K562 (cell line): ENCODE results near the gene IL5. TPM values are rescaled to one million over a fixed set of nuclear protein-coding genes. Genes with fewer than 3 reads are reported as not detected.

ENCODE experiments used
- ATAC-seq: fragments of 200-7000 bp; cut with Tn5 transposase; 3 replicates; pipeline ENCODE4 v1.9.1; 2020; ENCODE audit warnings: moderate library complexity
- BruUV-seq: library from RNA; stranded (reverse); fragments of 400-500 nt; replicated peaks from 2 replicates; lab custom pipeline; 2021; lab: Mats Ljungman, UMichigan
- CTCF ChIA-PET: fragments of 300-600 bp; formaldehyde crosslinking; extraction: SDS; loops from one replicate; lab custom pipeline; 2021; ENCODE audit warnings: low intra/inter-chr PET ratio; lab: Yijun Ruan, JAX
- POLR2A ChIA-PET: fragments of 300-600, 350-650 bp; sonication (Branson Sonifier 250); formaldehyde crosslinking; extraction: SDS; loops from one replicate; lab custom pipeline; 2021; ENCODE audit warnings: antibody characterized with exemption, inconsistent platforms; lab: Yijun Ruan, JAX
- DNase-seq, 4 experiments: peaks; one replicate each; pipeline versions ENCODE4 v3.0.0 to v3.0.0-alpha.2; 2011 to 2018; ENCODE audit warnings: low spot score in 3 of 4, mixed read lengths in 3 of 4; ENCODE audit errors: extremely low read depth in 1 of 4
- FAIRE-seq: peaks from 2 replicates; lab custom pipeline; 2011; peaks lifted over from hg19 to GRCh38; lab: Jason Lieb, UNC
- H2AFZ ChIP-seq: 2 replicates; pipeline ENCODE4 v1.6.0; 2011; ENCODE audit warnings: low read depth, low read length, control low read depth, inconsistent platforms
- H3K27ac ChIP-seq: fragments of 200-600 bp; 3 replicates; pipeline ENCODE4 v1.8.0; 2011; ENCODE audit warnings: low read depth, mild to moderate bottlenecking, control low read depth, inconsistent platforms, low read length, moderate library complexity, mixed read lengths; ENCODE audit errors: extremely low read depth
- H3K27me3 ChIP-seq, 2 experiments: fragments of 300-600 bp in 1 of 2; 2 replicates in 1 of 2; 3 replicates in 1 of 2; pipeline versions ENCODE4 v1.6.0 to v1.8.0; 2011; ENCODE audit warnings: inconsistent platforms in 2 of 2, low read length in 2 of 2, mild to moderate bottlenecking in 1 of 2, mixed read lengths in 1 of 2, moderate library complexity in 1 of 2; ENCODE audit not compliant: control insufficient read depth in 2 of 2, insufficient read depth in 2 of 2
- H3K36me3 ChIP-seq: fragments of 300-600 bp; 3 replicates; pipeline ENCODE4 v1.8.0; 2011; ENCODE audit warnings: mild to moderate bottlenecking, low read length, inconsistent platforms; ENCODE audit not compliant: control insufficient read depth, insufficient read depth
- H3K4me1 ChIP-seq, 2 experiments: fragments of 200-600 bp in 1 of 2; replicated peaks in 1 of 2; 2 replicates in 1 of 2; 3 replicates in 1 of 2; pipeline versions ENCODE4 v1.5.1 to v1.8.0; 2011; ENCODE audit warnings: inconsistent platforms in 2 of 2, low read length in 2 of 2, mild to moderate bottlenecking in 1 of 2, mixed read lengths in 1 of 2, moderate library complexity in 1 of 2; ENCODE audit not compliant: control insufficient read depth in 2 of 2, insufficient read depth in 2 of 2
- H3K4me2 ChIP-seq: 2 replicates; pipeline ENCODE4 v1.6.1; 2011; ENCODE audit warnings: low read length, control low read depth, inconsistent platforms, mixed read lengths; ENCODE audit not compliant: insufficient read depth
- H3K4me3 ChIP-seq: fragments of 200-600 bp; sonication (generic), shearing (Covaris generic); 2 replicates; pipeline ENCODE4 v1.5.1; 2016; ENCODE audit warnings: control low read depth, inconsistent platforms
- H3K79me2 ChIP-seq: fragments of 200-600 bp; 3 replicates; pipeline ENCODE4 v1.8.0; 2011; ENCODE audit warnings: low read length, inconsistent platforms; ENCODE audit not compliant: control insufficient read depth, insufficient read depth
- H3K9ac ChIP-seq, 2 experiments: 2 replicates each; pipeline versions ENCODE4 v1.6.0 to v1.6.1; 2011; ENCODE audit warnings: low read depth in 2 of 2, low read length in 2 of 2, control low read depth in 1 of 2, inconsistent platforms in 1 of 2, mild to moderate bottlenecking in 1 of 2, mixed read lengths in 1 of 2; ENCODE audit not compliant: insufficient read depth in 1 of 2
- H3K9me1 ChIP-seq: one replicate; pipeline ENCODE4 v1.6.0; 2011; ENCODE audit warnings: inconsistent platforms, mild to moderate bottlenecking, low read length, moderate library complexity; ENCODE audit not compliant: control insufficient read depth, insufficient read depth
- H3K9me3 ChIP-seq: replicated peaks from 2 replicates; pipeline ENCODE4 v1.5.1; 2011; ENCODE audit warnings: low read depth, low read length, inconsistent platforms; ENCODE audit not compliant: control insufficient read depth, insufficient read depth
- H4K20me1 ChIP-seq: replicated peaks from 2 replicates; pipeline ENCODE4 v1.6.1; 2011; ENCODE audit warnings: low read length, inconsistent platforms, mixed read lengths; ENCODE audit not compliant: control insufficient read depth, insufficient read depth
- ARID1B ChIP-seq: fragments of 450-650 bp; IDR thresholded peaks from 2 replicates; pipeline ENCODE4 v1.6.1; 2016; ENCODE audit warnings: antibody characterized with exemption, mild to moderate bottlenecking, inconsistent platforms
- BRD9 ChIP-seq: fragments of 450-650 bp; IDR thresholded peaks from 2 replicates; pipeline ENCODE4 v1.6.1; 2018; ENCODE audit warnings: low read depth; ENCODE audit not compliant: partially characterized antibody
- DPF2 ChIP-seq: fragments of 450-650 bp; IDR thresholded peaks from 2 replicates; pipeline ENCODE4 v1.6.1; 2016
- ETV1 ChIP-seq: fragments of 450-650 bp; conservative IDR thresholded peaks from 2 replicates; pipeline ENCODE4 v1.6.1; 2016; ENCODE audit warnings: missing genetic modification characterization, control low read depth, low read depth, missing compliant biosample characterization
- HMG20B ChIP-seq: fragments of 250-450 bp; sonication (Bioruptor Pico); IDR thresholded peaks from 2 replicates; pipeline ENCODE4 v1.5.0; 2021; ENCODE audit warnings: mild to moderate bottlenecking
- ID3 ChIP-seq, 2 experiments: fragments of 250-450 bp in 1 of 2; fragments of 450-650 bp in 1 of 2; sonication (Bioruptor Pico) in 1 of 2; IDR thresholded peaks; 2 replicates each; pipeline versions ENCODE4 v1.6.1 to v1.8.0; 2016 to 2021; ENCODE audit warnings: mild to moderate bottlenecking in 2 of 2, moderate library complexity in 2 of 2, missing compliant biosample characterization in 1 of 2, missing genetic modification characterization in 1 of 2
- KHSRP ChIP-seq: fragments of 450-650 bp; IDR thresholded peaks from 2 replicates; pipeline ENCODE4 v1.6.1; 2017
- LARP7 ChIP-seq: fragments of 450-650 bp; IDR thresholded peaks from 2 replicates; pipeline ENCODE4 v1.6.1; 2016
- SMAD1 ChIP-seq: fragments of 150-350 bp; IDR thresholded peaks from 2 replicates; pipeline ENCODE4 v1.6.1; 2014; ENCODE audit warnings: low read length, low read depth; ENCODE audit not compliant: partially characterized antibody
- STAT6 ChIP-seq: sonication (generic); formaldehyde crosslinking; IDR thresholded peaks from 2 replicates; pipeline ENCODE4 v1.8.1; 2023; ENCODE audit warnings: mild to moderate bottlenecking, missing genetic modification reagents
- TGIF2 ChIP-seq: sonication (generic); formaldehyde crosslinking; IDR thresholded peaks from 2 replicates; pipeline ENCODE4 v1.8.1; 2022; ENCODE audit warnings: mild to moderate bottlenecking, missing genetic modification reagents, moderate library complexity
- ZBED1 ChIP-seq: IDR thresholded peaks from 2 replicates; pipeline ENCODE4 v1.6.1; 2014
- ZBTB11 ChIP-seq, 3 experiments: fragments of 200-800 bp in 1 of 3; fragments of 250-450 bp in 1 of 3; fragments of 450-650 bp in 1 of 3; sonication (Bioruptor Pico) in 1 of 3; sonication (Bioruptor generic) in 1 of 3; formaldehyde crosslinking in 1 of 3; IDR thresholded peaks; 2 replicates each; pipeline versions ENCODE4 v1.6.1 to v1.8.0; 2016 to 2022; ENCODE audit warnings: mild to moderate bottlenecking in 2 of 3, missing genetic modification characterization in 2 of 3, missing compliant biosample characterization in 1 of 3, moderate library complexity in 1 of 3
- ZNF232 ChIP-seq: sonication (generic); formaldehyde crosslinking; IDR thresholded peaks from 2 replicates; pipeline ENCODE4 v1.8.0; 2022; ENCODE audit warnings: mild to moderate bottlenecking, missing genetic modification reagents
- ZNF253 ChIP-seq: fragments of 250-450 bp; sonication (Bioruptor Pico); conservative IDR thresholded peaks from 2 replicates; pipeline ENCODE4 v1.6.1; 2021; ENCODE audit warnings: mild to moderate bottlenecking
- ZNF274 ChIP-seq: IDR thresholded peaks from 2 replicates; pipeline ENCODE4 v1.6.1; 2011; ENCODE audit warnings: low read depth, mild to moderate bottlenecking, low read length, moderate library complexity, borderline replicate concordance
- ZNF589 ChIP-seq: fragments of 200-800 bp; sonication (Bioruptor generic); IDR thresholded peaks from 2 replicates; pipeline ENCODE4 v1.6.1; 2016; ENCODE audit warnings: low read depth, missing genetic modification characterization, missing compliant biosample characterization
- WGBS: fragments of 100-300 bp; shearing (Covaris generic); methylation state at CpG from one replicate; pipeline ENCODE4 v1.1.6; 2016; ENCODE audit warnings: low coverage, mixed read lengths; ENCODE audit not compliant: insufficient coverage; ENCODE audit errors: missing lambda C conversion rate; 5-methylcytosine and 5-hydroxymethylcytosine counted together
- in situ Hi-C: fragments of 300-500 bp; cut with MboI; formaldehyde crosslinking; loops from 4 replicates; pipeline ENCODE4 v1.15.0; 2018; ENCODE audit warnings: inconsistent platforms, mixed read lengths
- intact Hi-C: fragments of 100-400 bp; cut with micrococcal nuclease; formaldehyde crosslinking; loops from 2 replicates; pipeline ENCODE4 v1.14.2; 2022
- polyA plus RNA-seq, 8 experiments: library from polyadenylated mRNA; depleted of rRNA in 4 of 8; stranded (reverse) in 5 of 8; unstranded in 3 of 8; fragments of >200 nt; fragmentation: Nextera tagmentation in 2 of 8; fragmentation: Illumina TruSeq in 1 of 8; extraction: Ambion mirVana in 2 of 8; extraction: Trizol in 1 of 8; gene quantifications; 2 replicates each; pipeline versions ENCODE4 v1.2.1 to v1.2.3, GENCODE V29; 2011 to 2014; ENCODE audit warnings: inconsistent platforms in 1 of 8, missing spikeins in 1 of 8
- total RNA-seq, 7 experiments: library from RNA; depleted of rRNA in 6 of 7; stranded (reverse); fragments of >200 nt in 6 of 7; fragmentation: Illumina TruSeq in 2 of 7; extraction: Trizol in 2 of 7; gene quantifications; 2 replicates each; pipeline versions ENCODE4 v1.2.1 to v1.2.3, GENCODE V29; 2011 to 2021; ENCODE audit warnings: low replicate concordance in 1 of 7

The IL5 gene
- total and polyA plus RNA-seq, 9 of the 15 experiments (the other 6 are each of a cell fraction or from before 2014, with no cell fraction given) = 0.44 TPM; not detected in 8

GRCh38 chr5:132505641-132506040 lies 37.7 kb downstream of the IL5 start:
- no peaks in the 10 kb centered on the region for H4K20me1 ChIP-seq
- POLR2A ChIA-PET = interaction anchor here (0.6 to 1.3 kb wide), 7 partner anchors 10 to 342 kb away, joined by 3 to 4 read pairs (median 3); partner anchors contain the start of gene IRF1
- intact Hi-C loops = no loop called here
- TF ChIP-seq STAT6 (CRISPR knock-in tag) = no peak
- TF ChIP-seq DPF2 = no peak
- no peak for TF ChIP-seq ZNF589 (CRISPR knock-in tag)
- no peak for TF ChIP-seq SMAD1
- TF ChIP-seq ZNF274 = no peak
- TF ChIP-seq ZNF253 (CRISPR knock-in tag) = no peak
- no peak for TF ChIP-seq ZBED1
- no peak for TF ChIP-seq HMG20B (CRISPR knock-in tag)
- no peak for TF ChIP-seq ZBTB11 (CRISPR knock-in tag; IDR thresholded peaks at IDR 0.05)
- no peak for TF ChIP-seq ID3 (CRISPR knock-in tag; IDR thresholded peaks at IDR 0.05)
- TF ChIP-seq ID3 (tag; IDR thresholded peaks at IDR 0.05) = no peak
- no peak for TF ChIP-seq LARP7
- no peak for TF ChIP-seq KHSRP
- no peak for TF ChIP-seq ARID1B
- TF ChIP-seq BRD9 = no peak
- no peak for TF ChIP-seq ZNF232 (CRISPR knock-in tag)
- TF ChIP-seq TGIF2 (CRISPR knock-in tag) = no peak
- no peak for TF ChIP-seq ETV1 (tag)

More at GRCh38 chr5:132505641-132506040, 37.7 kb downstream of the IL5 start:
- Histone ChIP-seq H3K36me3 (no peaks in the 10 kb centered on the region), H3K4me1 (peaks cover 13 to 16% of the 10 kb centered on the region in 2 experiments; a peak in 4 of 5 replicates), H3K9ac (peak overlapping the region; percentile 12 to 38; a peak in 2 of 4 replicates), H3K4me3 (no peak overlapping the region), H3K9me1 (no peaks in the 10 kb centered on the region), H3K27me3 (no peaks in the 10 kb centered on the region), H3K9me3 (no peaks in the 10 kb centered on the region), H3K79me2 (no peaks in the 10 kb centered on the region), H3K4me2 (peak overlapping the region; percentile 24), H2AFZ (peak overlapping the region; percentile 81), H3K27ac (no peak overlapping the region)
- CTCF ChIA-PET = interaction anchor here (0.6 kb wide), 1 partner anchor 209 kb away, joined by 4 read pairs; no protein-coding TSS in a partner anchor
- ATAC-seq = no peak
- in situ Hi-C loops = no loop called here
- no peak for FAIRE-seq
- 38% methylated on average over 2 of the region's 2 CpGs for WGBS
- BruUV-seq = no TSS peak
- no peak for DNase-seq
